GM21619 (cell line): ENCODE data around the gene ZNF174.
A peak's percentile ranks its signal among the peaks of the same experiment; 100 is the strongest.

Experiments
- ATAC-seq: cut with Tn5 transposase; IDR thresholded peaks from one replicate; pipeline ENCODE4 v1.9.1; 2021; ENCODE audit not compliant: unreplicated experiment

Gene ZNF174

GRCh38 chr16:3443108-3444031, 42.4 kb downstream of the ZNF174 start, which contains the start of the genes NAA60 and ZNF597:
Gene NAA60 (plus strand): TSS chr16:3443680. CDS start chr16:3476228, 32,548 bp downstream.
Gene ZNF597 (minus strand): TSS chr16:3443504. CDS start chr16:3443153, 351 bp downstream.
- peak; percentile 82 for ATAC-seq

DNA sequence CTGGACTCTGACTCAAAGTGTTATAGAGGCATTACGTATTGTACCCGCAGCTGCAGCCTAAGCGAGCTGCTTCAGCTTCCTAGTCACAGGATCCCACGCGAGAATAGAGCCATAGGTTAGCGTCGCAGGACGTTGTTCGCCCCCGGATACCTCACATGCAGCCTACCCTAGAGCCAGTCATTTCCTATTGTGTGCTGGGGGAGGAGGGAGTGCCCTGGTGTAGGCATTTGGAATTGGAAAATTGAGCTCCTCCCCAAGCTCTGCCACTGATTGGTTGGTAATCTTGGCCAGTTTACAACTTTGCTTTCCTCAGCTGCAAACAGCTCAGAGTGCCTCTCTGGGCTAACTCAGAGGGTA, 43.0 kb downstream of the ZNF174 start:
- peak; percentile 17 for ATAC-seq

- ATAC-seq = no peak
Observed at GRCh38 chr16:3454093-3454492, 53.1 kb downstream of the ZNF174 start.

GRCh38 chr16:3454631-3455147, 53.7 kb downstream of the ZNF174 start:
- ATAC-seq = no peak

- ATAC-seq = peak; percentile 69
Observed at GRCh38 chr16:3457434-3458252, 56.6 kb downstream of the ZNF174 start.

DNA sequence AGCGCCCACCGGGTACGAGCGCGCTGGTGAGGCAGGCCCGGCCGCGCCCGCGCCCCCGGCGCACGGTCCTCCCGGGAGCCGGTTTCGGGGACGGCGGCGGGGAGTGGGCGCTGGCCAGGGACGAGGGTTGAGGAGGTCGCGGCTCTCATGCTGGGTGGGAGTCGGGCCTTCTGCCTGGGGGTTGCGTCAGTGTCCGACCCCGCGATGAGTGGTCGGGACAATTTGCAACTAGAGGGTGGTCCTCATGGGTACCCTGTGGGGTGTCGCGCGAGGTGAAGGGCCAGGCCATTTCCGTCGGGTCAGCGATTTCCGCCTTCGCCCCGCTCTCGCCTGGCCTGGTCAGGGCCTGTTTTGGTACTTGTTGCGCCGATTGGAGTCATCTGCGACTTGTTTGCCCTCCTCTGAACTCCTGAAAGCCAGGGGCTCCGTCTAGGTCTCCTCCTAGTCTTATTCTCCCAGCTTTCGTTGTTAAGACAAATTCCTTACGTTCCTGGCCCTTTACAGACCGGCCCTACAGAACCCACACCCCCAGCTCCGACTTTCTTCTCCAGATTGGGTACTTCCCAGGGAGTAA, 57.4 kb downstream of the ZNF174 start:
- ATAC-seq = peak; percentile 22

GRCh38 chr16:3458852-3459361, 57.9 kb downstream of the ZNF174 start:
- no peak for ATAC-seq
